BE2C (cell line): ENCODE measurements around the gene GALR3.

Experiments
- DNase-seq: peaks from one replicate; pipeline ENCODE4 v3.0.0-alpha.2; 2020
- H3K27me3 ChIP-seq: fragments of 250-450 bp; sonication (Bioruptor Pico); 2 replicates; pipeline ENCODE4 v1.5.1; 2020; ENCODE audit warnings: mild to moderate bottlenecking
- H3K36me3 ChIP-seq: fragments of 250-450 bp; sonication (Bioruptor Pico); 2 replicates; pipeline ENCODE4 v1.5.1; 2020; ENCODE audit warnings: mild to moderate bottlenecking
- H3K4me1 ChIP-seq: fragments of 250-450 bp; sonication (Bioruptor Pico); 2 replicates; pipeline ENCODE4 v1.5.1; 2020
- H3K4me3 ChIP-seq: 2 replicates; pipeline ENCODE4 v1.5.1; 2011; ENCODE audit warnings: low read depth, low read length
- H3K9me3 ChIP-seq: fragments of 250-450 bp; sonication (Bioruptor Pico); 2 replicates; pipeline ENCODE4 v1.5.1; 2020
- TF ChIP-seq, protein P1 (sequence below): IDR thresholded peaks from 2 replicates; pipeline ENCODE4 v1.5.1; 2012; ENCODE audit warnings: mild to moderate bottlenecking, low read depth, low read length

GALR3 gene

DNA sequence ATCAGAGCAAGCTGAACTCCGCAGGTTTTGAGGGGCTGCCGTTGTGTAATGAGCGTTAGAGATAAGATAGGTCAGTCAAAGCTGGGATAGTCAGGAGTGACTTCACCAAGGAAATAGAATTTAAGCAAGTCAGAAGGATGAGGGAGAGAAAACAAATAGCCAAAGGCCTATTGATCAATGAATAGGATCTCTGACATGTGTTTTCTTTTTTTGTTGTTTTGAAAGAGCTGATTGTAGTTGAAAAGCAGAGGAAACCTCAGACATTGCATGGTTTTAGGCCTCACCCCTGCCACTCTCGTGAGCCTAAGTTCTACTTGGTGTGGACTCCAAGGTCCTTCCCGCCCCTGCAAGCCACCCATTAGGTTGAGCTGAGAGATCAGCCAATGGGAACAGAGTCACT is 29.2 kb downstream of the GALR3 start:
- Histone ChIP-seq H3K4me1 (no peaks in the 10 kb centered on the region), H3K9me3 (no peaks in the 10 kb centered on the region), H3K36me3 (peaks cover 64% of the 10 kb centered on the region), H3K4me3 (no peak overlapping the region), H3K27me3 (no peaks in the 10 kb centered on the region)
- no peak for DNase-seq
- TF ChIP-seq, protein P1, sequence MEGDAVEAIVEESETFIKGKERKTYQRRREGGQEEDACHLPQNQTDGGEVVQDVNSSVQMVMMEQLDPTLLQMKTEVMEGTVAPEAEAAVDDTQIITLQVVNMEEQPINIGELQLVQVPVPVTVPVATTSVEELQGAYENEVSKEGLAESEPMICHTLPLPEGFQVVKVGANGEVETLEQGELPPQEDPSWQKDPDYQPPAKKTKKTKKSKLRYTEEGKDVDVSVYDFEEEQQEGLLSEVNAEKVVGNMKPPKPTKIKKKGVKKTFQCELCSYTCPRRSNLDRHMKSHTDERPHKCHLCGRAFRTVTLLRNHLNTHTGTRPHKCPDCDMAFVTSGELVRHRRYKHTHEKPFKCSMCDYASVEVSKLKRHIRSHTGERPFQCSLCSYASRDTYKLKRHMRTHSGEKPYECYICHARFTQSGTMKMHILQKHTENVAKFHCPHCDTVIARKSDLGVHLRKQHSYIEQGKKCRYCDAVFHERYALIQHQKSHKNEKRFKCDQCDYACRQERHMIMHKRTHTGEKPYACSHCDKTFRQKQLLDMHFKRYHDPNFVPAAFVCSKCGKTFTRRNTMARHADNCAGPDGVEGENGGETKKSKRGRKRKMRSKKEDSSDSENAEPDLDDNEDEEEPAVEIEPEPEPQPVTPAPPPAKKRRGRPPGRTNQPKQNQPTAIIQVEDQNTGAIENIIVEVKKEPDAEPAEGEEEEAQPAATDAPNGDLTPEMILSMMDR: no peak

DNA sequence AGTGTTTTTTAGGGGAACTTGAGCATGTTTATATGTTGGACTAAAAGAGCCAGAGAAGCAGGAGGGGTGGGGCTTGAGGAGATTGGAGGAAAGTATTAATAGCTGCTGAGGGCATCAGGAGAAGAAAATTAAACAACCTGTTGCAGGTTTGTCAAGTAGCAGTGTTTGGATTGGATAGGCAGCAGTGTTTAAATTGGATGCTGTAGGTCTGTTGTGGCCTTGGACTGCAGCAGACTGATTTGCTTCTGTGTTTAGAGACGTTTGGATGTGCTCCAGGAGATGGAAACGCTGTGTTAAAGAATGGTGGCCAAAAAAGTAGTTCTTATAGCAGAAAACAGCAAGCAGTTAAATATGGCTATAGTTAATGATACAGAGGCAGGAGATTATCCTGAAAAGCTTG is 31.8 kb downstream of the GALR3 start:
- Histone ChIP-seq H3K27me3 (no peaks in the 10 kb centered on the region), H3K9me3 (no peaks in the 10 kb centered on the region), H3K4me3 (no peak overlapping the region), H3K36me3 (peaks cover 85% of the 10 kb centered on the region), H3K4me1 (no peaks in the 10 kb centered on the region)
- TF ChIP-seq, protein P1: no peak
- no peak for DNase-seq

DNA sequence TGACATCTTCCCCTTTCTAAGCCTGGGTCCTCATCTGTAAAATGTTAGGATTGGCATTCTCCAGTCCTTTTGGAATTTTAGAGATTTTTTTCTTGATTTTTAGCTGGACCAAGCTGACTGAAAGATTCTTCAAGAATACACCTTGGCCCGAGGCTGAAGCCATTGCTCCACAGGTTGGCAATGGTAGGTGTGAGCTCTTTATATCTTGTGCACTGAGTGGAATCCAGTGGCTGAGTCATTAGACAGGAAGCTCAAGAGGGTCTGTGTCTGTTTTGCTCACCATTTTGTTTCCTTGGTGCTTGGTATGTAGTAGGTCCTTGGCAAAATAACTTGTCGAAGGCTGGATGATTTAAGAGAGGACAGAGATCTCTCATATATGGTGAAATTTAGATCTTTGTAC is 32.3 kb downstream of the GALR3 start:
- TF ChIP-seq, protein P1: no peak
- no peaks in the 10 kb centered on the region; the same call in 1 of the 2 replicates for H3K4me1 ChIP-seq
- peaks cover 90% of the 10 kb centered on the region for H3K36me3 ChIP-seq
- H3K27me3 ChIP-seq: no peaks in the 10 kb centered on the region
- DNase-seq: no peak
- no peaks in the 10 kb centered on the region for H3K9me3 ChIP-seq
- no peak overlapping the region for H3K4me3 ChIP-seq

DNA sequence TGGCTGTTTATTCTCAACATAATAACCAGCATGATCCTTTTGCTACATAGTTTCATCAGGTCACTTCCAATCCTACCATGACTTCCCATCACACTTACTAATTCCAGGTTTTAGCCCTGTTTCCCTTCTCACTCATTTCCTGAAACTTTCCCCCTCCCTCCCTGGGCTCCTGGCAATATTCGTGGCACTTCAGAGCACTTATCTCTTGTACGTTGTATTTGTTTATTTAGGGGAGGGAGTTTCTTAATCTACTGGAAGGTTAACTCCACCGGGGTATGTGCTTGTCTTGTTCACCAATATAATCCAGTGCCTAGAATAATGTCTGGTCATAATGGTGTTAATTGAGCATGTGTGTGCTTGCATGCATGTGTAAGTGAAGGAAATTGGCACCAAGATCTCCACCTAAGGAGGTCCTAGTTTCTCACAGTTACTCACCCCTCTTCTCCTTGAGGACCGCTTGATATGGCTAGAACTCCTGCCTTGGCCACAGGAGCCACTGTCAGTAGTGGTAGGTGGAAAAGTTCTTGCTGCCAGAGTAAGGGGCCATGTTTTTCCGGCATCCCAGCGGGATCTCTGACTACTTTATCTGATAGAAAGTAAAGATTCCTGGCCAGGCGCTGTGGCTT is 37.7 kb downstream of the GALR3 start:
- Histone ChIP-seq H3K27me3 (no peaks in the 10 kb centered on the region), H3K9me3 (no peaks in the 10 kb centered on the region), H3K36me3 (peaks cover 92% of the 10 kb centered on the region), H3K4me3 (no peak overlapping the region), H3K4me1 (peaks cover 17% of the 10 kb centered on the region)
- TF ChIP-seq, protein P1: no peak
- DNase-seq: no peak

DNA sequence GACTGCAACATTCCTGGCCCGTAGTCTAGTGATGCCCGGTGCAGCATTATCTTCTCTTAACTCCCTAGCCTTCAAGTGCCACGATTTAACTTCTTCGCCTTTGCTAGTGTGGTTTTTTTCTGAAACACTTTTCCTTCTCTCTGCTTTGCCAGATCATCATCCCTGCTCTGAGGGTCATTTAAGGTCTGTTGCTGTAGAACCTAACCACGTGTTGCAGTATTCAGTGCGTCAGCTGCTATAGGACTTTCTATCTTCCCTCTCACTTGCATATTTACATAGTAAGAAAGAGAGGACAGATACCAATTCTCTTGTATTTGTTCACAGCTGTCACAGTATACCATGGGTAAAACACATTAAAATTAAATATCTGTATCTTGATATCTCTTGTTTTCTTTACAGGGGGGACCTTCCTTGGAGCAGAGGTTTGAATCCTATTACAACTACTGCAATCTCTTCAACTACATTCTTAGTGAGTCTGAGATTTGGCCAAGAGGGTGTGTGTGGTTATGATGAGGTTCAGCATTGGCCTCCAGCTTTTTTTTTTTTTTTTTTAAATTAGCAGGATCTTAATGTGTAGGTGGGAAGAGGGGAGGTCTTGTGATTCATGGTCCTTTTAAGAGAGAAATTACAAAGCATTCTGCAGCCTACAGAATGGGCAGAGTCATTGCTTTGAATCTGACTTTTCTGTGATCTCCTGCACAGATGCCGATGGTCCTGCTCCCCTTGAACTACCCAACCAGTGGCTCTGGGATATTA is 39.6 kb downstream of the GALR3 start:
- H3K4me1 ChIP-seq: peaks cover 17% of the 10 kb centered on the region
- TF ChIP-seq, protein P1: no peak
- H3K27me3 ChIP-seq: no peaks in the 10 kb centered on the region
- no peaks in the 10 kb centered on the region for H3K9me3 ChIP-seq
- H3K4me3 ChIP-seq: no peak overlapping the region
- H3K36me3 ChIP-seq: peaks cover 94% of the 10 kb centered on the region
- DNase-seq: no peak

DNA sequence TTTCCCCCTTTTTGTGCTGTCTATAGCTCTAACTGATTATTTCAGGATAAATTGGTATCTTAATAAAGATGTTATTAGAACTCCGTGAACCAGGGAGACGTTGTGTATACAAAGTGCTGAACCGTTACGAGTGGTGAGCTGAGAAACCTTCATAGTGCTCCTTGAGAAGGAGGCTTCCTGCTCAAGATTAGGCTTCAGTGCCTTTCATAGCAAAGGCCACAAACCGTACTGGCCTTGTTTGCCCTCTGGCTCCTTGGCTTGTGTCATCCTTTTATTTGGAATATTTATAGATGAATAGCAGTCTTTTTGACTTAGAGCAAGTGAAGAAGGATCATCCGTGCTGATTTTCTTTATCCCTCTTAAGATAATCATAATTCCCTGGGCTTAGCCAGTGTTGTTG is 42.3 kb downstream of the GALR3 start:
- H3K4me1 ChIP-seq: peaks cover 17% of the 10 kb centered on the region
- TF ChIP-seq, protein P1: no peak
- H3K4me3 ChIP-seq: no peak overlapping the region
- no peaks in the 10 kb centered on the region for H3K27me3 ChIP-seq
- H3K36me3 ChIP-seq: peaks cover 93% of the 10 kb centered on the region
- DNase-seq: no peak
- no peaks in the 10 kb centered on the region for H3K9me3 ChIP-seq
